Stimulated activated CD8-positive, alpha-beta memory T cell treated with anti-CD3 and anti-CD28 coated beads, Interleukin-4, amount 100 ng/mL, for 1 hour (primary cell): ENCODE data around the gene GBGT1.

Source experiments
- DNase-seq, 2 donors: peaks; one replicate each; pipeline ENCODE4 v3.0.0-alpha.2; 2020; ENCODE audit warnings: low read depth in 2 of 2, low spot score in 1 of 2

The GBGT1 gene

DNA sequence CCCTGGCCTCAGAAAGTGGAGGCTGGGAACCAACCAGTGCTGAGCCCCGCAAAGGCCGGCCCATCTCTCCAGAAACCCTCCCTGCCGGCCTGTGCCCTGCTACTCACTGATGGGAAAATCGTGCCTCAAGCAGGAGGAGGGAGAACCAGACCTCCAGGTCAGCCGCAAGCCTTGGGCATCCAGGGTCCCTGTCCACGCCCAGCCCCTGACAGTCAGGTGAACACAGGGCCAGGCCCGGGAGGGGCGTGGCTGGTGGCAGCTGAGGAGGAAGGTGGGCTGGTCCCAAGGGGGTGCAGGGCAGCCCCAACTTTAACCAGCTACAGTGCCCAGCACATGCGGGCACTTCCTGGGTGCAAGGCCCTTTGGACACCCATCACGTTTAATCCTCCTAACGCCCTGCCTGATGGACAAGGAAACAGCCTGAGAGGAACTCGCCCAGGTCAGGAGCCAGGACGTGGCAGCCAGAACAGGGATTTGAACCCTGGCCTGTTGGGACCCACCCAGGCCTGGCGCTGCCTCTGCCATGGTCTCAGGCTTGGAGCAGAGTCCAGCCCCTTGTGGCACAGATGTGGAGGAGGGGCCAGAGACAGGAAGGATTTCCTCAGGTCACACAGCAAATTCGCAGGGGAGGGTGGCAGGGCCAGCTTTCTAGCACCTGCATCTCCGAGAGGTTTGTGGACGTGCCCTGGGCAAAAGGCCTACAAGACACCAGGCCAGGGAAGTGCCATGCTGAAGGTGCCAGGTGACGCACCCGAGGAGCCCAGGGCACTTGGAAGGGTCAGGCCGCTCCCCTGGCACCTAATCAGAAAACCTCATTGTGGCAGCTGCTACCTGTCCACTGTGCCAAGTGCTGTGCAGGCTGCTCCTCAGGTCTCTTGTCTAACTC lies 47.1 kb downstream of the GBGT1 start:
- no peak for DNase-seq

DNA sequence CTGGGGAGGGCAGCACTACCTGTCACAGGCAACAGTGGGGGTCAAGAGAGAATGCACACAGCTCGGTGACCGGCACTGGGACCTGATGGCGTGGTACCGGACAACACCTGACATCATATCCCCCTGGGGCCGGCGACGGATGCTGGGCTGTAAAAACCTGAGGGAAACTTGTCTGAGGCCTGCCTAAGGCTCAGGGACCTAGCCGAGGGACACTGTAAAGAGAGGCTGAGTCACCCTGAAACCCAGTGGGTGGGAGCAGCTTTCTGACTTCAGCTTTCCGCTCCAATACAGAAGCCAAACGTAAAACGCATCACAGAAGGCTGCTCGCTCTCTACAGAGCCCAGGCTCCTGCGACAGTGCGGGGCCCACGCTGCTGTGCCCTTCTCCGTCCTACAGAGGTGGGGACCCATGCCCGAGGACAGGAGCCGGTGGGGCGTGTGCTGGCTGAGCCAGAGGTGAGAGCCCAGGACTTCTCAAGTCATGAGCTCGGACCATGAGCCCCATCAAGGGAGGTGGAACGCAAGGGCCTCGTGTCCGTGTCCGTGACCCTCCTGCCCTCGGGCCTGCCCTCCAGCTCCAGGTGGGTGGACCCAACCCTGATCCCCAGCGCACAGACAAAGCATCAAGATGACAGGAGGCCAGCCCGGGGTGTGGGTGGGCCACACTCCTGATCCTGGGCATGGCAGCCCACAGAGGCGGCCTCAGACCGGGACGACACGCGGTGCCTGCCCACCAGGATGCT lies 47.9 kb downstream of the GBGT1 start:
- no peak for DNase-seq

GRCh38 chr9:133114886-133115603 lies 48.7 kb downstream of the GBGT1 start:
- DNase-seq = no peak

GRCh38 chr9:133113949-133114885 lies 49.5 kb downstream of the GBGT1 start:
- DNase-seq = no peak

DNA sequence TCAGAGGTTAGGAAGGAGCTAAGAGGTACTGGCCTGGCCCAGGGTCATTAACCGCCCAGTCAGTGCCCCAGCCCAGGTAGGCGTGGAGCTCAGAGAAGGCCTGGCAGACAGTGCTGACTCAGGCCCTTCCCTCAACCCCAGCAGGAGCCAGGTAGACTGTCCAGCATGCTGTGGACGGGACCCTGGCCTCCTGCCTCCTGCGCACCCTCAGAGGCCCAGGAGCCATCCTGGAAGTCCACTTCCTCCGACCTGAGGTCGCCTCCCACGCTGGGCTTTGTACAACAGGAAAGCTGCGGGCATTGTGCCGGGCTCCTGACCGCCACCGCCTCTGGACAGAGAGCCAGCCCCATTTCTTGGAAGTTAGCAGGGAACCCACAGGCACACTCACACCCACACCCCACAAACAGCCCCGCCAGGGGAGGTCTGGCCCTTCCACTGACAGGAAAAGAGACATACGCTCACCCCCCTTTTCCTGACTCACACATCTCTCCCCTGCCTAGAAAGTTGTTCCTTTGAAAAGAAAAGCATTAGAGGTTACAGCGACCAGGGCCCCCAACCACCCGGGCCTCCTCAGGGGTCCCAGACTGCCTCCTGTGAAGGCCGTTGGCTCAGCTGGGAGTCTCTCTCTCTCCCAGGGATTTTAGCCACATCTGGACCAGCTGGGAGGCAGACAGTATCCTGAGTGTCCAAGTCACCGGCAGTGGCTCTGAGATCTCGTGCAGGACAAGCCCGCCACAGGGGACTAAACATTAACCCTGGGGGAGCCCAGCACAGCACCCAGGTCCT lies 50.4 kb downstream of the GBGT1 start:
- DNase-seq = no peak

DNA sequence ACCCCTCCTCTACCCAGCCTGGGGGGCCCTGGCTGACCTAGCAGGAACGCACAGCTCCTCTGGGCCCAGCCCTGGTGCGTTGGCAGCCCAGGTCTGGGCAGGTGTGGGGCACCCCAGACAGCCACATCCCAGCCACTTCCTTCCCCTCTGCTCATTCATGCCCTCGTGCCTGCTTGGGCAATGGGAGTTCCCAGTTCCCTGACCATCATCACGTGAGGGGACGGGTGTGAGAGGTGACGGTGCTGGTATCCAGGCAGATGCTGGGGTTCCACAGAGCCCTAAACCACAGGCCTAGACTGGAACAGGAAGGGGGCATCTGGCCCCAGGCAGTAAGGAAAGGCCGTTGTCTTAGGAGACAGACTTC lies 51.1 kb downstream of the GBGT1 start:
- DNase-seq = no peak

GRCh38 chr9:133111808-133112662 lies 51.7 kb downstream of the GBGT1 start:
- no peak for DNase-seq

DNA sequence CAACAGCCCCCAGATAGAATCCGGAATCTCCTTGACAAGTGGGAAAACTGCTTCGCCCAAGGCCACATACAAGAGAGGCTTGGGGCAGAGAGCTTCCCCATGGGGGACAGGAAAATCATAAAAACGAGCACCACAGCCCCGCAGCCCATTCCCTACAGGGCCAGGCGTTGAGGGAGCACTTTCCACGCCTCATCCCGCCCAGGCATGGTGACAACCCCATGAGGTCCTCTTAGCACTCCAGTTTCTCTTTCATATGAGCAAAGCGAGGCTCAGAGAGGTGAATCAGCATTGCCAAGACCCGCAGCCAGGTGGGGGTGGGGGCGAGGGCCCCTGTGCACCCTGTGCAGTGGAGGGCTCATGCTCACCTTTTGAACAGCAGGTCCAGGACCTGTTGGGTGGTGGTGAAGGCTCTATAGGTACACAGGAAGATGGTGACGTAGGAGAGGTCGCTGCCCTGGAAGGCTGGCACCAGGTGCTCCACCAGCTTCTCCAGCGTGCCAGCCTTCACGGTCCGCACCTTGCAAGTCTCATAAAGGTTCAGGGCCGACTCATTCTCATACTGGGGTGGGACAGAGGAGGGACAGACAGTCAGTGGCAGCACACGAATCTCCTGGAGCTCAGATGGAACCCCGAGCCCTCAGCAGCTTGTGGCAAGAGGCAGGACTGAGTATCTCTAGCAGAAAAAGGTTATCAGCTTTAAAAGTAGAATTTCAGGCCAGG lies 53.6 kb downstream of the GBGT1 start:
- no peak for DNase-seq

DNA sequence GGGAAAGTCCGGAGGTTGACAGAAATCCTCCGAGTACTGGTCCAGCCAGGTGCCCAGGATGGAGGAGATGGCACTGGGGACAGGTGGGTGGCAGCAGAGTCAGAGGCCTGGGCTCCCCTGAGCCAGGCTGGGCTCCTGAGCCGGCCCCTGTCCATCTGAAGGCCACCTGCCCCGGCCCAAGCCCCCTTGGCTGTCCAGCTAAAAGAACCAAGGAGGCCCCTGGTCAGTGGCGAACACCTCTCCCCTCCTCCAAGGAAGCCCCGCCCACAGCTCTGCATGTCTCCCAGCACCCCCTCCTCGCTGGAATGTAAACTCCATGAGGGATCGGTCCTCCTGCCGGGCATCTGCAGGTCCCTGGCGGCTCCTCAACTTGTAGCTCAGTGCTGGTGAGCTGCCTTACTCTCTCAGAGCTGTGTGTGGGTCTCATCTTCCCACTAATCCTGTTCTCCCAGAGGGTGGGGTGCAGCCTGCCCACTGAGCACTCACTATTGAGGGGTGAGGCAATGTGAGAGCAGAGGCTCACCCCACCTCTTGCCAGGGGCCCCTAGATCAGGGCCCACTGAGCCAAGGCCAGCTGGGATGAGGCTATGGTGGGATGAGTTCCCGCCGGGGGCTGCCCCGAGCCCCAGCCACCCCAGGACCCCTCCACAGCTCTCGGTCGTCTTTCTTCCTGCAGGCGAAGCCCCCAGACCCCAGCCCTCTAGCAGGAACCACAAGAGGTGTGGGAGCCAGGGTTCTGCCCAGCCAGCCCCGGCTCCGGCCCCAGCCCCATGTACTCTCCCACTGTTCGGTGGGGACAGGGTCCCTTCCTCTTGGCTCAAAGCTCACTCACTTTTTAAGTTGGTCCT lies 54.7 kb downstream of the GBGT1 start:
- DNase-seq = no peak

GRCh38 chr9:133107961-133108793 lies 55.5 kb downstream of the GBGT1 start:
- DNase-seq = no peak

GRCh38 chr9:133107245-133107722 lies 56.4 kb downstream of the GBGT1 start:
- DNase-seq = no peak

DNA sequence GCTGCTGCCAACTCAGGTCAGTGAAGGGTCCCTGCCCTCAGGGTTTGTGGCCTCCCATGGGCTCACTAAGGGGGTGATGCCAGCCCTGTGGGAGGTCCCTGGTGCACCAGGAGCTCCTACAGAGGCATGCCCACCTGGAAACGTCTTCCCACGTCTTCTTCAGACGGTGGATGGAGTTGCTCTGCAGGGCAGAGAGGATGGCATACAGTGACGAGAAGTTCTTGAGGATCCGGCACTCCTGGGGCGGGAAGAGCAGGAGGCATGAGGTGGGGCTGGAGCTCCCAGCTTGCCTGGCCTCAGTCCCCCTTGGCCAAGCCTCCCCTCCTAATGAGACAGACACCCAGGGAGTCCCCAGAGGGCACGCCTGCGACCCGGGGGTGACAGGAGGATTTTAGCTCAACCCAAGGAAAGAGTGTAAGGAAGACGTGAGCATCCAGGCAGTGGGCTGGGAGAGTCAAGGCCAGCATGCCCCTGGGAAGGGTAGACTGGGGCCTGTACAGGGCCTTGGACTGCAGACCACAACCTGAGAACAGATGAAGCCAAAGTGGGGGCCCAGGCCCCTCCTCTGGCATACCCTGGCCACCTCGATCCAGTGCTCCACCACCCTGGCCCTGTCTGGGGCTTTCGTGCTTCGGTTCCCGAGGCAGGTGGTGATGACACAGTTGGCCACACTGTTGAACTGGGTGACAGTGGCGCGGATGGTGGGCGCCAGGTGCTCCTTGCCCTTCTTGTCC lies 57.0 kb downstream of the GBGT1 start:
- DNase-seq = no peak

DNA sequence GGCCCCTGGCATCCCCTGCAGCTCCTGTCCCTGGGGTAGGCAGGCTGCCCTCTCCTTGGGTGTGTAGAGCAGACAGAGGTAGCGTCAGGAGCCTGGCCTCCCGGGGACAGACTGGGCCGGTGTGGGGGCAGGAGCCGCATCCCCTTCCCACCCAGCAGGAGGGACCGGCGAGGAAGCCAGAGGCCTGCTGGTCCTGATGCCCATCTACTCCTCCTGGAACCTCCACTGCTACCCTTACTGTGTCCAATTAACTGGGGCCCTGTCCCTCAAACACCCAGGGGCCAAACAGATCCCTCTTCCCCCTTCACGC lies 58.3 kb downstream of the GBGT1 start:
- no peak for DNase-seq

DNA sequence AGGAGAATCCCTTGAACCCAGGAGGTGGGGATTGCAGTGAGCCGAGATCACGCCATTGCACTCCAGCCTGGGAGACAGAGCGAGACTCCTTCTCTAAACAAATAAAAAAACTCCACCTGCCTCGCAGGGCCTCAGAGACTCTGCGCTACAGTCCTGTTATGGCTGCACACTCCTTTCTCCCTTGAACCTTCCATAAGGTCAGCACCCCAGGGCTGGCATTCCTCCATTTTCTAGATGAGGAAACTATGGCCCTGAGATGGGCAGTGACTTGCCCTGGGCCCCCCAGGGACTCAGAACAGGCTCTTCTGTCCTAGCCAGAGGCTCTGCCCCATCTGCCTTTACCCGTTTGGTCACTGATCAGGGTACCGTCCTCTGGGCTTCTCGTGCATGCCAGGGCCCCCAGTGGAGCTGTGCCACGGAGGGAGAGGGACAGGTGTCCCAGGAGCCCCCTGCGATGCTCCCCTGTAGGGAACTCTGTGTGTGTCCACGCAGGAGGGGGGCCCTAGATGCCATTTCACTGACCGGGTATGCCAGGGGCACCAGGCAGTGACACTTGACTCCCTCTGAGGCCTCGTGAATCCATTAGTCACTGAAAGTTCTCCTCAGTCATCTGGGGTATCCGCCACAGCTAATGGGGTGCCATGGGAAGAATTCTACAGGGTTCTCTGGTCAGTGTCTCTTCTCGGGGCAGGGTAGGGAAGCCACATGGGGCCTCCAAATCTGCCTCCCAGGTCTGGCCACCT lies 58.8 kb downstream of the GBGT1 start:
- DNase-seq = no peak

- DNase-seq = no peak
Observed at GRCh38 chr9:133103987-133104505, 59.7 kb downstream of the GBGT1 start.
